H9 (cell line): Measurements from ENCODE around the gene WNT3. TPM values are rescaled to one million over a fixed set of nuclear protein-coding genes. Genes with fewer than 3 reads are reported as not detected.
A peak's percentile ranks its signal among the peaks of the same experiment; 100 is the strongest.

Source experiments
- DNase-seq: peaks from one replicate; pipeline ENCODE4 v3.0.0-alpha.2; 2017
- H2AFZ ChIP-seq: one replicate; pipeline ENCODE4 v1.6.1; 2013; ENCODE audit warnings: mild to moderate bottlenecking, low read length, control low read depth, moderate library complexity
- H2AK5ac ChIP-seq: 2 replicates; pipeline ENCODE4 v1.6.1; 2013; ENCODE audit warnings: low read length, control low read depth, mixed read lengths; ENCODE audit not compliant: insufficient read length
- H2BK120ac ChIP-seq: one replicate; pipeline ENCODE4 v1.6.1; 2013; ENCODE audit warnings: low read depth, mild to moderate bottlenecking, low read length, control low read depth, inconsistent platforms; ENCODE audit not compliant: poor library complexity, severe bottlenecking
- H2BK12ac ChIP-seq: 2 replicates; pipeline ENCODE4 v1.6.1; 2013; ENCODE audit warnings: low read length, control low read depth, mixed read lengths, low read depth; ENCODE audit not compliant: insufficient read length
- H2BK15ac ChIP-seq: 2 replicates; pipeline ENCODE4 v1.6.1; 2013; ENCODE audit warnings: low read depth, low read length, control low read depth
- H2BK20ac ChIP-seq: one replicate; pipeline ENCODE4 v1.6.1; 2013; ENCODE audit warnings: low read depth, mild to moderate bottlenecking, low read length, control low read depth, inconsistent platforms; ENCODE audit not compliant: poor library complexity, severe bottlenecking
- H2BK5ac ChIP-seq: 2 replicates; pipeline ENCODE4 v1.6.1; 2013; ENCODE audit warnings: low read length, control low read depth, mixed read lengths; ENCODE audit not compliant: insufficient read length
- H3K14ac ChIP-seq: 2 replicates; pipeline ENCODE4 v1.6.1; 2013; ENCODE audit warnings: low read length, control low read depth; ENCODE audit not compliant: insufficient read depth
- H3K18ac ChIP-seq: 2 replicates; pipeline ENCODE4 v1.6.1; 2013; ENCODE audit warnings: low read depth, mild to moderate bottlenecking, mixed read lengths, low read length, control low read depth; ENCODE audit not compliant: insufficient read length
- H3K23ac ChIP-seq: 2 replicates; pipeline ENCODE4 v1.6.1; 2013; ENCODE audit warnings: low read length, control low read depth, mixed read lengths, low read depth; ENCODE audit not compliant: insufficient read length
- H3K23me2 ChIP-seq: 2 replicates; pipeline ENCODE4 v1.6.1; 2013; ENCODE audit warnings: low read depth, mild to moderate bottlenecking, mixed read lengths, low read length, control low read depth; ENCODE audit not compliant: insufficient read length, poor library complexity, severe bottlenecking
- H3K27ac ChIP-seq: 2 replicates; pipeline ENCODE4 v1.5.1; 2013; ENCODE audit warnings: low read length, control low read depth, mixed read lengths, low read depth; ENCODE audit not compliant: insufficient read length
- H3K27me3 ChIP-seq: 2 replicates; pipeline ENCODE4 v1.6.1; 2013; ENCODE audit warnings: low read length, control low read depth, inconsistent platforms; ENCODE audit not compliant: insufficient read depth
- H3K4ac ChIP-seq: 2 replicates; pipeline ENCODE4 v1.6.1; 2013; ENCODE audit warnings: low read depth, mild to moderate bottlenecking, control low read depth, inconsistent platforms, low read length, moderate library complexity
- H3K4me1 ChIP-seq: 2 replicates; pipeline ENCODE4 v1.6.1; 2013; ENCODE audit warnings: low read length, control low read depth, inconsistent platforms; ENCODE audit not compliant: insufficient read depth
- H3K4me2 ChIP-seq: 2 replicates; pipeline ENCODE4 v1.6.1; 2013; ENCODE audit warnings: low read length, control low read depth, mixed read lengths; ENCODE audit not compliant: insufficient read length, insufficient read depth
- H3K56ac ChIP-seq: 2 replicates; pipeline ENCODE4 v1.6.1; 2013; ENCODE audit warnings: low read depth, mild to moderate bottlenecking, mixed read lengths, low read length, control low read depth; ENCODE audit not compliant: insufficient read length
- H3K79me1 ChIP-seq: 2 replicates; pipeline ENCODE4 v1.6.1; 2013; ENCODE audit warnings: low read depth, mild to moderate bottlenecking, moderate library complexity, low read length, control low read depth, inconsistent platforms; ENCODE audit not compliant: insufficient read depth, poor library complexity, severe bottlenecking
- H3K79me2 ChIP-seq: 2 replicates; pipeline ENCODE4 v1.6.1; 2013; ENCODE audit warnings: low read length, control low read depth, inconsistent platforms; ENCODE audit not compliant: insufficient read depth
- H3K9ac ChIP-seq: 2 replicates; pipeline ENCODE4 v1.6.1; 2013; ENCODE audit warnings: low read length, control low read depth, mixed read lengths; ENCODE audit not compliant: insufficient read length; ENCODE audit errors: extremely low read depth
- H3K9me3 ChIP-seq: one replicate; pipeline ENCODE4 v1.6.1; 2013; ENCODE audit warnings: low read depth, low read length, inconsistent platforms; ENCODE audit not compliant: control insufficient read depth
- H3T11ph ChIP-seq: one replicate; pipeline ENCODE4 v1.6.1; 2013; ENCODE audit warnings: mild to moderate bottlenecking, low read length, control low read depth, inconsistent platforms
- H4K20me1 ChIP-seq: one replicate; pipeline ENCODE4 v1.6.1; 2013; ENCODE audit not compliant: control insufficient read depth, insufficient read length, insufficient read depth
- H4K5ac ChIP-seq: 2 replicates; pipeline ENCODE4 v1.6.1; 2013; ENCODE audit warnings: low read depth, mild to moderate bottlenecking, mixed read lengths, low read length, control low read depth; ENCODE audit not compliant: insufficient read length
- H4K8ac ChIP-seq: replicated peaks from 2 replicates; pipeline ENCODE4 v1.6.1; 2013; ENCODE audit warnings: low read length, control low read depth, mixed read lengths, low read depth; ENCODE audit not compliant: insufficient read length
- H4K91ac ChIP-seq: 2 replicates; pipeline ENCODE4 v1.6.1; 2013; ENCODE audit warnings: low read depth, mild to moderate bottlenecking, moderate library complexity, mixed read lengths, low read length, control low read depth; ENCODE audit not compliant: insufficient read length
- H3K27ac Mint-ChIP-seq, 3 experiments: 2 replicates in 2 of 3; 3 replicates in 1 of 3; pipeline ENCODE4 v1.8.0; 2020 to 2021; ENCODE audit warnings: mixed read lengths in 3 of 3, mild to moderate bottlenecking in 1 of 3, moderate library complexity in 1 of 3
- H3K27me3 Mint-ChIP-seq: 2 replicates; pipeline ENCODE4 v1.8.0; 2021; ENCODE audit warnings: low read depth, mild to moderate bottlenecking, moderate library complexity, mixed read lengths
- H3K36me3 Mint-ChIP-seq, 3 experiments: 2 replicates in 2 of 3; 3 replicates in 1 of 3; pipeline ENCODE4 v1.8.0; 2020 to 2021; ENCODE audit warnings: low read depth in 3 of 3, mixed read lengths in 3 of 3; ENCODE audit not compliant: insufficient read depth in 1 of 3
- H3K4me1 Mint-ChIP-seq, 2 experiments: 2 replicates each; pipeline ENCODE4 v1.8.0; 2020; ENCODE audit warnings: mixed read lengths in 2 of 2
- H3K4me3 Mint-ChIP-seq, 2 experiments: 2 replicates in 1 of 2; 3 replicates in 1 of 2; pipeline ENCODE4 v1.8.0; 2020 to 2021; ENCODE audit warnings: mild to moderate bottlenecking in 2 of 2, mixed read lengths in 2 of 2, moderate library complexity in 1 of 2
- H3K9me3 Mint-ChIP-seq, 2 experiments: 2 replicates in 1 of 2; 3 replicates in 1 of 2; pipeline ENCODE4 v1.8.0; 2020; ENCODE audit warnings: mild to moderate bottlenecking in 2 of 2, mixed read lengths in 2 of 2, moderate library complexity in 1 of 2
- CTCF ChIP-seq: fragments of 200-600 bp; sonication (generic); conservative IDR thresholded peaks from 3 replicates; pipeline ENCODE4 v1.8.0; 2021; ENCODE audit warnings: antibody characterized with exemption, mild to moderate bottlenecking
- WGBS: extraction: QIAGEN DNeasy Blood & Tissue Kit; methylation state at CpG from one replicate; pipeline ENCODE4 v1.1.7; 2013; ENCODE audit warnings: missing lambda C conversion rate, low lambda C conversion rate, mixed read lengths; ENCODE audit not compliant: insufficient read length; ENCODE audit errors: extremely low coverage; 5-methylcytosine and 5-hydroxymethylcytosine counted together
- total RNA-seq: library from RNA; stranded (reverse); gene quantifications from 2 replicates; pipeline ENCODE4 v1.2.1, GENCODE V29; 2021

The WNT3 gene
- total RNA-seq, 1 experiment from 2014 or later, result 22.4 TPM

DNA sequence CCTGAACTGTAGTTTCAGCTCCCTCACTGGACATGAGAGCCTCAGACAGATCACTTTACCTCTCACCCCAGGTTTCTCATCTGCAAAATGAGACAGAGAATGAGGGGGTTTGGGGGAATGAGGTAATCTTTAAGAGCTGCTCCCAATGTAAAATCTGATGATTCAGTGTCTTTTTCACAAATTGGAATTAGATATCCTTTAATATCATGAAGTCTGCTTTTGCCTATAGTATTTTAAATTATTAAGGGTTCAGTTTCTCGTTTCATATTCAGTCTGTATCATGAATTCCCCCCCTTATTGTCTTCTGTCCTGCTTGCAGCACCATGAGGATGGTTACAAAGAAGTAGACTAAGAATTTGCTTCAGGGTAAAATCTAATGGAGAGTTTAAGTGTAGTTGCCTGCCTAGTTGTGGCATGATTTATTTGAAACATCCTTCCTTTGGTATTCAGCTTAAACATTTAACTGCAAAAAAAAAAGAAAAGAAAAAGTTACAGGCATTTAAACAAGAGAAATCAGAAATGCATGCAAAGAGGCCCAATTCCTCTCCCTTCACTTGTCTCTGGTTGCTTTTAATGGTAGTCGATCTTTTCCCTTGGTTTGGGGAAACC, 77.3 kb downstream of the WNT3 start:
- no peak overlapping the region for H3K23ac ChIP-seq
- H4K91ac ChIP-seq, result no peak overlapping the region
- Mint-ChIP-seq H3K9me3 (no peaks in the 10 kb centered on the region), H3K36me3 (peaks cover 0 to 2% (median 0%) of the 10 kb centered on the region in 3 experiments; a peak in 3 of 7 replicates), H3K27ac (0 out of 7 replicates have a peak overlapping the region, but pooled peaks of 2 of the 3 experiments have one; percentile 60 to 62), H3K4me3 (no peak overlapping the region), H3K27me3 (no peaks in the 10 kb centered on the region), H3K4me1 (peaks cover 27 to 31% of the 10 kb centered on the region in 2 experiments)
- H3K79me1 ChIP-seq, result no peaks in the 10 kb centered on the region
- no peaks in the 10 kb centered on the region for H3K4me1 ChIP-seq
- H2BK12ac ChIP-seq, result no peak overlapping the region
- H2AFZ ChIP-seq, result no peak overlapping the region
- no peaks in the 10 kb centered on the region for H4K20me1 ChIP-seq
- H3K23me2 ChIP-seq, result no peaks in the 10 kb centered on the region
- H3K56ac ChIP-seq, result no peak overlapping the region
- H3T11ph ChIP-seq, result no peak overlapping the region
- H2BK120ac ChIP-seq, result no peak overlapping the region
- H2BK5ac ChIP-seq, result no peak overlapping the region
- no peaks in the 10 kb centered on the region for H3K9me3 ChIP-seq
- no peak for TF ChIP-seq CTCF
- DNase-seq, result no peak
- no peak overlapping the region for H3K4me2 ChIP-seq
- H2AK5ac ChIP-seq, result no peak overlapping the region
- H3K14ac ChIP-seq, result no peak overlapping the region
- H4K8ac ChIP-seq, result no peak overlapping the region
- no peak overlapping the region for H3K4ac ChIP-seq
- no peaks in the 10 kb centered on the region for H3K79me2 ChIP-seq
- no peak overlapping the region for H3K9ac ChIP-seq
- no peak overlapping the region for H2BK15ac ChIP-seq
- H4K5ac ChIP-seq, result no peak overlapping the region
- H3K27me3 ChIP-seq, result no peaks in the 10 kb centered on the region
- WGBS, result no CpG with 5 or more reads among the region's 2 CpGs
- H2BK20ac ChIP-seq, result no peak overlapping the region
- no peak overlapping the region for H3K18ac ChIP-seq
- no peak overlapping the region for H3K27ac ChIP-seq
